GM12878 (cell line): ENCODE measurements around the gene NECAB3. TPM values are rescaled to one million over a fixed set of nuclear protein-coding genes. Genes with fewer than 3 reads are reported as not detected.

Experiments used
- ATAC-seq: fragments of 200-7000 bp; cut with Tn5 transposase; 3 replicates; pipeline ENCODE4 v1.9.1; 2020; ENCODE audit warnings: mild to moderate bottlenecking, moderate library complexity
- BruUV-seq: library from RNA; stranded (reverse); fragments of 400-500 nt; replicated peaks from 2 replicates; lab custom pipeline; 2021; lab: Mats Ljungman, UMichigan
- CTCF ChIA-PET: fragments of 300-600 bp; sonication (Branson Sonifier 250); formaldehyde crosslinking; extraction: SDS; loops from one replicate; lab custom pipeline; 2021; ENCODE audit warnings: inconsistent platforms; lab: Yijun Ruan, JAX
- POLR2A ChIA-PET: fragments of 350-600 bp; formaldehyde crosslinking; extraction: SDS; loops from one replicate; lab custom pipeline; 2021; ENCODE audit warnings: inconsistent platforms; lab: Charles Lee
- RAD21 ChIA-PET: fragments of 300-600 bp; sonication (Branson Sonifier 250); formaldehyde crosslinking; loops from one replicate; lab custom pipeline; 2023; ENCODE audit warnings: antibody characterized with exemption; ENCODE audit not compliant: unreplicated experiment; lab: Charles Lee
- SMC1A ChIA-PET: fragments of 300-600 bp; sonication (Branson Sonifier 250); formaldehyde crosslinking; loops from one replicate; lab custom pipeline; 2023; ENCODE audit not compliant: unreplicated experiment, uncharacterized antibody; lab: Charles Lee
- DNase-seq: peaks from one replicate; pipeline ENCODE4 v3.0.0-alpha.2; 2011; ENCODE audit warnings: low read depth, low spot score
- FAIRE-seq: peaks from 3 replicates; lab custom pipeline; 2011; peaks lifted over from hg19 to GRCh38; lab: Jason Lieb, UNC
- H2AFZ ChIP-seq: 2 replicates; pipeline ENCODE4 v1.6.0; 2011; ENCODE audit warnings: low read depth, low read length, control low read depth; ENCODE audit not compliant: control insufficient read depth
- H3K27ac ChIP-seq: 2 replicates; pipeline ENCODE4 v1.5.1; 2011; ENCODE audit warnings: control low read depth; ENCODE audit not compliant: control insufficient read depth, insufficient read depth
- H3K27me3 ChIP-seq, 2 experiments: replicated peaks in 1 of 2; 2 replicates each; pipeline versions ENCODE4 v1.6.0 to v1.6.1; 2011; ENCODE audit warnings: low read length in 1 of 2; ENCODE audit not compliant: control insufficient read depth in 2 of 2, insufficient read depth in 2 of 2
- H3K36me3 ChIP-seq, 2 experiments: 2 replicates each; pipeline ENCODE4 v1.5.1; 2011; ENCODE audit warnings: low read length in 1 of 2; ENCODE audit not compliant: control insufficient read depth in 2 of 2, insufficient read depth in 2 of 2
- H3K4me1 ChIP-seq: 2 replicates; pipeline ENCODE4 v1.6.1; 2011; ENCODE audit warnings: mild to moderate bottlenecking, low read length, moderate library complexity, mixed read lengths; ENCODE audit not compliant: control insufficient read depth, insufficient read depth
- H3K4me2 ChIP-seq: 2 replicates; pipeline ENCODE4 v1.6.0; 2011; ENCODE audit warnings: control low read depth; ENCODE audit not compliant: control insufficient read depth, insufficient read depth
- H3K4me3 ChIP-seq: fragments of 200-600 bp; sonication (generic); 2 replicates; pipeline ENCODE4 v1.5.1; 2016
- H3K79me2 ChIP-seq: 2 replicates; pipeline ENCODE4 v1.6.0; 2011; ENCODE audit warnings: low read length; ENCODE audit not compliant: control insufficient read depth, insufficient read depth
- H3K9ac ChIP-seq: 2 replicates; pipeline ENCODE4 v1.8.0; 2011; ENCODE audit warnings: low read length, control low read depth, mixed read lengths; ENCODE audit not compliant: control insufficient read depth, insufficient read depth
- H3K9me3 ChIP-seq: replicated peaks from 3 replicates; pipeline ENCODE4 v1.5.1; 2011; ENCODE audit warnings: mild to moderate bottlenecking, low read length; ENCODE audit not compliant: control insufficient read depth, insufficient read depth
- H4K20me1 ChIP-seq: 2 replicates; pipeline ENCODE4 v1.6.0; 2011; ENCODE audit not compliant: control insufficient read depth, insufficient read depth
- CBFB ChIP-seq: IDR thresholded peaks from 2 replicates; pipeline ENCODE4 v1.6.1; 2016; ENCODE audit warnings: antibody characterized with exemption, low read depth
- CEBPB ChIP-seq, 2 experiments: fragments of 150-350 bp in 1 of 2; IDR thresholded peaks; 2 replicates each; pipeline ENCODE4 v1.6.1; 2012 to 2014; ENCODE audit warnings: low read depth in 2 of 2, low read length in 2 of 2, borderline replicate concordance in 1 of 2, inconsistent platforms in 1 of 2
- CREM ChIP-seq: IDR thresholded peaks from 2 replicates; pipeline ENCODE4 v1.6.1; 2014; ENCODE audit warnings: antibody characterized with exemption, low read depth
- EZH2 ChIP-seq: IDR thresholded peaks from 2 replicates; pipeline ENCODE4 v1.6.1; 2012; ENCODE audit warnings: low read depth, mild to moderate bottlenecking, control low read depth, inconsistent platforms, low read length, borderline replicate concordance; ENCODE audit not compliant: control insufficient read depth
- NFYA ChIP-seq: IDR thresholded peaks from 2 replicates; pipeline ENCODE4 v1.6.1; 2011; ENCODE audit warnings: low read depth, mild to moderate bottlenecking, low read length, improper control_type of control experiment, borderline replicate concordance
- NR2C2 ChIP-seq: IDR thresholded peaks from 2 replicates; pipeline ENCODE4 v1.6.1; 2011; ENCODE audit warnings: borderline replicate concordance, low read depth; ENCODE audit not compliant: control insufficient read depth, insufficient read length
- NR2F1 ChIP-seq: fragments of 450-650 bp; conservative IDR thresholded peaks from 2 replicates; pipeline ENCODE4 v1.6.1; 2017; ENCODE audit warnings: mild to moderate bottlenecking
- RELA ChIP-seq: fragments of 450-650 bp; IDR thresholded peaks from 2 replicates; pipeline ENCODE4 v1.8.0; 2014; ENCODE audit warnings: borderline replicate concordance; ENCODE audit not compliant: partially characterized antibody
- RUNX3 ChIP-seq: IDR thresholded peaks from 2 replicates; pipeline ENCODE4 v1.6.1; 2012; ENCODE audit warnings: low read length, inconsistent platforms
- TARDBP ChIP-seq: IDR thresholded peaks from 2 replicates; pipeline ENCODE4 v1.6.1; 2016; ENCODE audit warnings: borderline replicate concordance
- ZBTB11 ChIP-seq: fragments of 450-650 bp; formaldehyde crosslinking; IDR thresholded peaks from 2 replicates; pipeline ENCODE4 v1.5.0; 2022; ENCODE audit warnings: mild to moderate bottlenecking, missing genetic modification characterization
- ZZZ3 ChIP-seq: IDR thresholded peaks from 2 replicates; pipeline ENCODE4 v1.6.1; 2011; ENCODE audit warnings: low read depth; ENCODE audit not compliant: control insufficient read depth, insufficient read length
- WGBS: methylation state at CpG from one replicate; pipeline ENCODE4 v1.1.6; 2016; ENCODE audit warnings: low lambda C conversion rate; ENCODE audit not compliant: insufficient replicate concordance, insufficient coverage; ENCODE audit errors: missing lambda C conversion rate; 5-methylcytosine and 5-hydroxymethylcytosine counted together
- in situ Hi-C: fragments of 300-500 bp; cut with MboI; formaldehyde crosslinking; loops from 9 replicates; pipeline ENCODE4 v1.14.3; 2018; ENCODE audit warnings: mixed read lengths
- intact Hi-C: fragments of 100-400 bp; cut with micrococcal nuclease; formaldehyde crosslinking; loops from one replicate; pipeline ENCODE4 v1.14.2; 2022; ENCODE audit not compliant: unreplicated experiment
- polyA plus RNA-seq, 11 experiments: library from polyadenylated mRNA; depleted of rRNA in 4 of 11; unstranded in 6 of 11; stranded (reverse) in 5 of 11; fragments of >200 nt; fragmentation: Nextera tagmentation in 4 of 11; fragmentation: Illumina TruSeq in 1 of 11; extraction: Ambion mirVana in 4 of 11; extraction: Trizol in 1 of 11; gene quantifications; 1 replicate in 1 of 11; 2 replicates in 10 of 11; pipeline versions ENCODE4 v1.2.1 to v1.2.3, GENCODE V29; 2011 to 2016; ENCODE audit warnings: inconsistent platforms in 2 of 11, missing spikeins in 2 of 11, low read depth in 1 of 11
- total RNA-seq, 4 experiments: library from RNA; depleted of rRNA in 3 of 4; stranded (reverse); fragments of >200 nt in 3 of 4; fragmentation: Illumina TruSeq in 1 of 4; extraction: Trizol in 1 of 4; gene quantifications; 2 replicates each; pipeline versions ENCODE4 v1.2.1 to v1.2.3, GENCODE V29; 2013 to 2021
- TF ChIP-seq, protein P1 (sequence below): IDR thresholded peaks from 2 replicates; pipeline ENCODE4 v1.6.1; 2011; ENCODE audit warnings: borderline replicate concordance, low read depth, mild to moderate bottlenecking, moderate library complexity, mixed read lengths, low read length; ENCODE audit not compliant: insufficient read depth; ENCODE audit errors: extremely low read length
- TF ChIP-seq, protein P2 (sequence below): fragments of 450-650 bp; formaldehyde crosslinking; IDR thresholded peaks from 2 replicates; pipeline ENCODE4 v1.4.0; 2020; ENCODE audit warnings: mild to moderate bottlenecking, moderate library complexity

NECAB3 gene
- total and polyA plus RNA-seq, 10 of the 15 experiments (the other 5 are each of a cell fraction or from before 2014, with no cell fraction given), result 0.21 to 17.0 (median 7.2) TPM

DNA sequence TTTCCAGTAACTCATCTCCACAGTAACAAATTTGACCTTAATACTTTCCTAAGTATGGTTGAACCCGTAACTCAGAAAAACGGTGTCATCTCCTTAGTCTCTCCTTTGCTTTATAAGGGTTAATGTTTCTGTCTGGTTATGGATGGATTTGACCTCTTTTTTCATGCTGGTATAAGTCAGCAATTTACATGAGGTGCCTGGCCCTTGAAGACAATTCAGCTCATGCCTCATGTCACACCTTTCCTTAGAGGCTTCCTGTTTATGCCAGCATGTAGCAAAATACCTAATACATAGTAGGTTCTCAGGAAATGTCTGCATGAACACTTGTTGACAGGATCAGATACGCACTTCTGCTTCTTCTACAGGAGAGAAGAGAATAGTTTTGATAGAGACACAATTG lies 49.8 kb downstream of the NECAB3 start (continued):
- TF ChIP-seq, protein P1, sequence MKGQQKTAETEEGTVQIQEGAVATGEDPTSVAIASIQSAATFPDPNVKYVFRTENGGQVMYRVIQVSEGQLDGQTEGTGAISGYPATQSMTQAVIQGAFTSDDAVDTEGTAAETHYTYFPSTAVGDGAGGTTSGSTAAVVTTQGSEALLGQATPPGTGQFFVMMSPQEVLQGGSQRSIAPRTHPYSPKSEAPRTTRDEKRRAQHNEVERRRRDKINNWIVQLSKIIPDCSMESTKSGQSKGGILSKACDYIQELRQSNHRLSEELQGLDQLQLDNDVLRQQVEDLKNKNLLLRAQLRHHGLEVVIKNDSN, result no peak

DNA sequence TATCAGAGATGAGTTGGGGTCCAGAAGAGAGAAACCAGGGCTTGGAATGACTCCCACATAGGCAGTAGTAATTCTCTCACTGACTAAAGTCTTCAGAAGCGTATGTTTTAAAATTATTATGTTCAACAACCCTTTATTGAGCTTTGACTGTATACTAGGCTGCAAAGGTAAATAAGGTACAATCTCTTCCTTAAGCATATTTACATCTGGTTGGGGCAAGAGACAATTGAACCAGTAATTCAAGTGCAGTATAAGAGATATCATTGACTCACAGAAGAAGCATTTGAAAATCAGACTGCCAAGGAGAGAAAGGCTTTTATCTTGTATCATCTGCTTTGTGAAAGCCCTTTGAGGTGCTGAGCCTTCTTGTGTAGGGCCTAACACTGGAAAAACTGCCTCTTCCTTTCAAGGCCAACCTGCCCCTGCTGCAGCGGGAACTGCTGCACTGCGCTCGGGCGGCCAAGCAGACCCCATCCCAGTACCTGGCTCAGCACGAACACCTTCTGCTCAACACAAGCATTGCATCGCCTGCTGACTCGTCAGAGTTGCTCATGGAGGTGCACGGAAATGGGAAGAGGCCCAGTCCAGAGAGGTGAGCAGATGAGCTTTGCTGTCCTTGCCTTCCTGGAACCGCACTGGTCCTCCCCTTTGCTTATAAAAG lies 51.4 kb downstream of the NECAB3 start:
- Histone ChIP-seq H3K36me3 (peaks cover 2 to 3% of the 10 kb centered on the region in 2 experiments; a peak in 3 of 4 replicates), H3K9ac (no peak overlapping the region), H4K20me1 (no peaks in the 10 kb centered on the region), H3K4me1 (no peaks in the 10 kb centered on the region), H3K4me2 (no peak overlapping the region), H3K27ac (no peak overlapping the region), H2AFZ (no peak overlapping the region), H3K9me3 (no peaks in the 10 kb centered on the region), H3K79me2 (no peaks in the 10 kb centered on the region), H3K4me3 (no peak overlapping the region), H3K27me3 (no peaks in the 10 kb centered on the region)
- no peak for FAIRE-seq
- ChIA-PET SMC1A (interaction anchor here (0.8 kb wide), 1 partner anchor 90 kb away, joined by 3 read pairs; no protein-coding TSS in a partner anchor), RAD21 (no interaction called here), POLR2A (no interaction called here), CTCF (no interaction called here)
- no peak for DNase-seq
- no peak for ATAC-seq
- intact Hi-C loops, result no loop called here
- no TSS peak for BruUV-seq
- in situ Hi-C loops, result no loop called here
- WGBS, result 96% methylated on average over 10 of the region's 10 CpGs
- TF ChIP-seq NFYA, result no peak
- TF ChIP-seq CEBPB (IDR thresholded peaks at IDR 0.05; ENCODE audit: borderline replicate concordance in 1 of 2, low read depth in 2 of 2, low read length in 2 of 2), result no peak
- no peak for TF ChIP-seq CBFB
- no peak for TF ChIP-seq ZZZ3
- TF ChIP-seq RUNX3, result no peak
- TF ChIP-seq CREM, result no peak
- TF ChIP-seq ZBTB11 (CRISPR knock-in tag), result no peak
- TF ChIP-seq RELA, result no peak
- TF ChIP-seq, protein P2, sequence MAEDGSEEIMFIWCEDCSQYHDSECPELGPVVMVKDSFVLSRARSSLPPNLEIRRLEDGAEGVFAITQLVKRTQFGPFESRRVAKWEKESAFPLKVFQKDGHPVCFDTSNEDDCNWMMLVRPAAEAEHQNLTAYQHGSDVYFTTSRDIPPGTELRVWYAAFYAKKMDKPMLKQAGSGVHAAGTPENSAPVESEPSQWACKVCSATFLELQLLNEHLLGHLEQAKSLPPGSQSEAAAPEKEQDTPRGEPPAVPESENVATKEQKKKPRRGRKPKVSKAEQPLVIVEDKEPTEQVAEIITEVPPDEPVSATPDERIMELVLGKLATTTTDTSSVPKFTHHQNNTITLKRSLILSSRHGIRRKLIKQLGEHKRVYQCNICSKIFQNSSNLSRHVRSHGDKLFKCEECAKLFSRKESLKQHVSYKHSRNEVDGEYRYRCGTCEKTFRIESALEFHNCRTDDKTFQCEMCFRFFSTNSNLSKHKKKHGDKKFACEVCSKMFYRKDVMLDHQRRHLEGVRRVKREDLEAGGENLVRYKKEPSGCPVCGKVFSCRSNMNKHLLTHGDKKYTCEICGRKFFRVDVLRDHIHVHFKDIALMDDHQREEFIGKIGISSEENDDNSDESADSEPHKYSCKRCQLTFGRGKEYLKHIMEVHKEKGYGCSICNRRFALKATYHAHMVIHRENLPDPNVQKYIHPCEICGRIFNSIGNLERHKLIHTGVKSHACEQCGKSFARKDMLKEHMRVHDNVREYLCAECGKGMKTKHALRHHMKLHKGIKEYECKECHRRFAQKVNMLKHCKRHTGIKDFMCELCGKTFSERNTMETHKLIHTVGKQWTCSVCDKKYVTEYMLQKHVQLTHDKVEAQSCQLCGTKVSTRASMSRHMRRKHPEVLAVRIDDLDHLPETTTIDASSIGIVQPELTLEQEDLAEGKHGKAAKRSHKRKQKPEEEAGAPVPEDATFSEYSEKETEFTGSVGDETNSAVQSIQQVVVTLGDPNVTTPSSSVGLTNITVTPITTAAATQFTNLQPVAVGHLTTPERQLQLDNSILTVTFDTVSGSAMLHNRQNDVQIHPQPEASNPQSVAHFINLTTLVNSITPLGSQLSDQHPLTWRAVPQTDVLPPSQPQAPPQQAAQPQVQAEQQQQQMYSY (CRISPR knock-in tag), result no peak
- no peak for TF ChIP-seq NR2F1
- no peak for TF ChIP-seq TARDBP
- no peak for TF ChIP-seq EZH2
- TF ChIP-seq NR2C2, result no peak
